HuH-7 (cell line): Measurements from ENCODE around the gene SCARF1.
"Not testable (repeated sequence)": the region's sequence is repeated elsewhere in the genome, so short reads cannot be mapped to it uniquely, and the experiment has no call there.

Experiments
- DNase-seq: peaks from one replicate; pipeline ENCODE4 v3.0.0; 2011; ENCODE audit warnings: low spot score

Gene SCARF1

GRCh38 chr17:1645207-1646171 is at the start of gene SCARF1:
TSS of gene SCARF1 (minus strand) at chr17:1645732. CDS start at chr17:1645697, 35 bp downstream.
- DNase-seq = no peak

- DNase-seq = no peak
Measured at GRCh38 chr17:1693339-1693738, 47.8 kb upstream of the SCARF1 start.

GRCh38 chr17:1690544-1691221 is 45.2 kb upstream of the SCARF1 start:
- DNase-seq = no peak

- not testable (repeated sequence) for DNase-seq
Measured at GRCh38 chr17:1688405-1688804, 42.9 kb upstream of the SCARF1 start.

- DNase-seq = no peak
Measured at GRCh38 chr17:1686086-1686485, 40.6 kb upstream of the SCARF1 start.

GRCh38 chr17:1684378-1685189 is 39.1 kb upstream of the SCARF1 start, which contains the start of gene PRPF8:
TSS of gene PRPF8 (minus strand) at chr17:1684867. CDS start at chr17:1684571, 296 bp downstream.
- DNase-seq = peak; percentile 96

GRCh38 chr17:1683459-1683858 is 37.9 kb upstream of the SCARF1 start:
- DNase-seq = no peak

- DNase-seq = no peak
Measured at GRCh38 chr17:1676401-1676800, 30.9 kb upstream of the SCARF1 start.

- DNase-seq = no peak
Measured at GRCh38 chr17:1673041-1673785, 27.7 kb upstream of the SCARF1 start.

- not testable (repeated sequence) for DNase-seq
Measured at GRCh38 chr17:1663934-1664333, 18.4 kb upstream of the SCARF1 start.

GRCh38 chr17:1661045-1661444 is 15.5 kb upstream of the SCARF1 start:
- no peak for DNase-seq

- DNase-seq = no peak
Measured at GRCh38 chr17:1658100-1658499, 12.6 kb upstream of the SCARF1 start.

GRCh38 chr17:1653735-1654134 is 8.2 kb upstream of the SCARF1 start:
- DNase-seq = no peak

GRCh38 chr17:1652794-1653193 is 7.3 kb upstream of the SCARF1 start:
- DNase-seq = not testable (repeated sequence)

GRCh38 chr17:1651559-1651844 is 6.0 kb upstream of the SCARF1 start:
- DNase-seq = no peak

GRCh38 chr17:1650731-1651558 is 5.4 kb upstream of the SCARF1 start:
- DNase-seq = no peak

GRCh38 chr17:1649844-1650501 is 4.4 kb upstream of the SCARF1 start, which contains the start of gene RILP:
TSS of gene RILP (minus strand) at chr17:1649866. CDS start at chr17:1649804, 62 bp downstream.
- DNase-seq = peak; percentile 47

GRCh38 chr17:1648963-1649843 is 3.7 kb upstream of the SCARF1 start:
- peak; percentile 83 for DNase-seq
